KOPT-K1 (cell line): ENCODE data around the gene B4GALNT2.

Source experiments
- H3K27ac ChIP-seq: fragments of 200-600 bp; sonication (generic); 2 replicates; pipeline ENCODE4 v1.5.1; 2016; ENCODE audit warnings: antibody characterized with exemption, mild to moderate bottlenecking, low read depth, low read length; ENCODE audit not compliant: poor library complexity, severe bottlenecking
- H3K36me3 ChIP-seq: fragments of 200-600 bp; sonication (generic); 2 replicates; pipeline ENCODE4 v1.5.1; 2017; ENCODE audit warnings: antibody characterized with exemption, mild to moderate bottlenecking, low read length, moderate library complexity; ENCODE audit not compliant: insufficient read depth
- H3K9me3 ChIP-seq: fragments of 200-600 bp; sonication (generic); 2 replicates; pipeline ENCODE4 v1.5.1; 2017; ENCODE audit warnings: antibody characterized with exemption, low read length, mild to moderate bottlenecking; ENCODE audit not compliant: insufficient read depth, poor library complexity, severe bottlenecking

B4GALNT2 gene

GRCh38 chr17:49223517-49224197 is 91.1 kb downstream of the B4GALNT2 start:
- Histone ChIP-seq H3K36me3 (peaks cover 55% of the 10 kb centered on the region), H3K27ac (no peak overlapping the region), H3K9me3 (no peaks in the 10 kb centered on the region)

- Histone ChIP-seq H3K27ac (no peak overlapping the region), H3K9me3 (no peaks in the 10 kb centered on the region), H3K36me3 (peaks cover 55% of the 10 kb centered on the region)
Measured at GRCh38 chr17:49224198-49224996, 91.8 kb downstream of the B4GALNT2 start.

GRCh38 chr17:49224997-49225337 is 92.4 kb downstream of the B4GALNT2 start:
- H3K9me3 ChIP-seq, result no peaks in the 10 kb centered on the region
- peaks cover 51% of the 10 kb centered on the region for H3K36me3 ChIP-seq
- no peak overlapping the region for H3K27ac ChIP-seq

- no peaks in the 10 kb centered on the region for H3K9me3 ChIP-seq
- H3K27ac ChIP-seq, result no peak overlapping the region
- peaks cover 46% of the 10 kb centered on the region for H3K36me3 ChIP-seq
Measured at GRCh38 chr17:49225554-49226236, 93.1 kb downstream of the B4GALNT2 start.
